LoVo (cell line): Measurements from ENCODE around the gene IRGQ.

ENCODE experiments used
- DNase-seq: peaks from one replicate; pipeline ENCODE4 v3.0.0-alpha.2; 2016; ENCODE audit warnings: low spot score

Gene IRGQ

DNA sequence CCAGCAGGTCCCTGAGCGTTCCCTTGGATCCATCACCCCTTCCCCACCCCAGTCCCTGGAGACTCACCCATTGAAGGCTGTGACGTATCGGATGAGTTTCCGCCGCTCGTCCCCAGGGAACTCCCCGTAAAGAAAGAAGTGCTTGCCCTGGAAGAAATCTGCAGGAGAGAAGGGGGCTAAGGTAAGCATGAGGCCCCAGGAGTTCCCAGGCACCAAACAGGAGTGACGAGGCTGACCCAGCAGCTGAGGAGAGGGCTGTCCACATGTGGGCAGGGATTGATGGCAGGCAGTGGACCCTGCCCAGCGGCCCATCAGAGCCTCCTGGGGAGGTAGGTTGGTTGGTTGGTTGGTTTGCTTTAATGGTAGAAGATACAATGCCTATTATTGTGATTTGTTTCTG lies 51.9 kb downstream of the IRGQ start:
- DNase-seq = no peak

- DNase-seq = no peak
Observed at GRCh38 chr19:43541920-43542650, 53.8 kb downstream of the IRGQ start.

- DNase-seq = no peak
Observed at GRCh38 chr19:43540381-43540780, 55.6 kb downstream of the IRGQ start.

- DNase-seq = no peak
Observed at GRCh38 chr19:43538922-43539321, 57.0 kb downstream of the IRGQ start.

DNA sequence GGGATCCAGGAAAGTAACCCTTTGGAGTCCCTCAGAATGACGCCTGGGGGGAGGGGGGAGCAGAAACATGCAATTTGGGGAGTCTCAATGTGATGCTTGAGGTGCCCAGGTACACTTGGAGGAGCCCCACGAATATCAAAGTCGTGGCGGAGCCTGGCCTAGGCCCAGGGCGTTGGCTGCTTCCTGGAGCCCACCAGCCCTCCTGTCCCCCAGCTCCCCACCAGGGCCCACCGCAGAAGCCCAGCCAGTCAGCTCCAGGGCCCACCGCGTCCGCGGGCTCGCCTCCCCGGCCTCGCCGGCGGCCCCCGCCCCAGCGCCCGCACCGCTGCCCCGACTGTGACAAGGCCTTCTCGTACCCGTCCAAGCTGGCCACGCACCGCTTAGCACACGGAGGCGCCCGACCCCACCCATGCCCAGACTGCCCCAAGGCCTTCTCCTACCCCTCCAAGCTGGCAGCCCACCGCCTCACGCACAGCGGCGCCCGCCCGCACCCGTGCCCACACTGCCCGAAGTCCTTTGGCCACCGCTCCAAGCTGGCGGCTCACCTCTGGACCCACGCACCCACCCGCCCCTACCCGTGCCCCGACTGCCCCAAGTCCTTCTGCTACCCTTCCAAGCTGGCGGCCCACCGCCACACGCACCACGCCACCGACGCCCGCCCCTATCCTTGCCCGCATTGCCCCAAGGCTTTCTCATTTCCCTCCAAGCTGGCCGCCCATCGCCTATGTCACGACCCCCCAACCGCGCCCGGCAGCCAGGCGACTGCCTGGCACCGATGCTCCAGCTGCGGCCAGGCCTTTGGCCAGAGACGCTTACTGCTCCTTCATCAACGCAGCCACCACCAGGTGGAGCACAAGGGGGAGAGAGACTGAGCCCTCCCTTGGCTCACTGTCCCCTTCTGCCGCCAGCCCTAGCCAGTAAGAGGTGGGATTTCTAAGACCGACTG lies 60.8 kb downstream of the IRGQ start:
- DNase-seq = no peak
